HG02938 (cell line): ENCODE measurements around the gene CDX1.

Experiments used
- ATAC-seq: cut with Tn5 transposase; IDR thresholded peaks from one replicate; pipeline ENCODE4 v1.9.1; 2021; ENCODE audit warnings: mild to moderate bottlenecking, moderate library complexity; ENCODE audit not compliant: unreplicated experiment

The CDX1 gene

DNA sequence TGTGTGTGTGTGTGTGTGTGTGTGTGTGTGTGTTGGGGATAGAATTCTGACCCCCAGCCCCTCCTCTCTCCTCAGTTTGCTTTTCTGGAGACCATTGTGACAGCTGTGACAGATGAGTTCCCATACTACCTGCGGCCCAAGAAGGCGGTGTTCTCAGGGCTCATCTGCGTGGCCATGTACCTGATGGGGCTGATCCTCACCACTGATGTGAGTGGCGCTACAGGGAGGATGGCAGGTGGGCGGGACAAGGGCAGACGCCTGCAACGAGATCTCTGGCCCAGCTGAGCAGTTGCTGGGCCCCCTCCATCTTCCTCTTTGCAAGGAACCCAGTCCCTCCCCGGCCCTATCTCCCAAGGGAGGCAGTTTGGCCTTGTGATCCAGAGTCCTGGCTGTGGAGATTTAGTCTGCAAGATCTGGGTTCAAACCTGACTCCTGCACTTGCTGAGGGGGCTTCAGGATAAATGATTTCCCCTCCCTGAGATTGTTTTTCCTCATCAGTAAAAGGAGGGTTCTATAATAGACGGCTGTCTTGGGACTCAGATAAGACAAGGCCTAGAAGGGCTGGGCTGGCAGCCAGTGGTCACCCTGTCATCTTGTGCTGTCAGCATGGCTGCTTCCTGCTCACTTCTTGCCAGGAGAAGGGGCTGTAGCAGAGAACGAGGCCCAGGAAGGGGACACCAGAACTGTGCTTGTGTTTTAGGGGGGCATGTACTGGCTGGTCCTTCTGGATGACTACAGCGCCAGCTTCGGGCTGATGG is 37.4 kb downstream of the CDX1 start:
- ATAC-seq, result no peak

DNA sequence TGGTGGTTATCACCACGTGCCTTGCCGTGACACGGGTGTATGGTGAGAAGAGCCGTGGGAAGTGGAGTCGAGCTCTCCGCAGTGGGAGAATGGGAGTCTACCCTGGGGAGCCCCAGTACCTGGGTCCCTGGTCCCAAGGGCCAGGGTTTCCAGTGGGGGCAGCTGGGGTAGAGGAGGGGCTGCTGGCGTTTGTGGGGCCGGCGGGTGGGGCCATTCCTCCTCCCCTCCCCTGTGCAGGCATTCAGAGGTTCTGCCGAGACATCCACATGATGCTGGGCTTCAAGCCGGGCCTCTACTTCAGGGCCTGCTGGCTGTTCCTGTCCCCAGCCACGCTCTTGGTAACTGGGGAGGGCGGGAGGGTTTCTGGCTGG is 38.0 kb downstream of the CDX1 start:
- ATAC-seq, result no peak

DNA sequence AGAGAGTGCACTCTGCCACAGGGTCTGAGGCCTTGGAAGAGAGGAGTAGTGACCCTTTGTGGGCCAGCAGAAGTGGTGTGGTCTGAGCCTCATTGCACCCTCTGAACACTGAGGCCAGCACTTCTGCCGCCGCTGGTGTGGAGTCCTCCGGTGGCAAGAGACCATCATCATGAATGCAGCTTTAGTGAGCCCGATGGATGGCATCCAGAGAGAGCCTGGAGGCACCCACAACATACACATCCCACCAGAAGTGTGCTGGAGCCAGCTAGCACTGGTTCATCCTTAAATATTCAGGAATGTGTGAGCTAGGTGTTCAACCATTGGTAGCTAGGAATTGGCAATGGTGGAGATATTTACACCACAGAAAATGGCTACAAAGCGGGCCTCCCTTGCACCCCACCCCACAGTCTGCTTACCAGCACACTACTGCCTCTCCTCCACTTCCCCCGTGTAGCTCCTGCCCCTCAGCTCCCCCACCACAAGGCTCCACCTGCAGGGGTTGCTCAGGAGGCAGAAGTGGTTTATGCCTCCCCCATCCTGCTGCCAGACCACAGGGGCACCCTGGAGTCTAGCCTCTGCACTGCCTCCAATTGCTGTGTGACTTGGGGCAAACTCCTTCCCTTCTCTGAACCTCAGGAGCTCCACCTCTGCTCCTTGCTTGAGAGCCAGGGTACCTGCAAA is 39.7 kb downstream of the CDX1 start:
- no peak for ATAC-seq

DNA sequence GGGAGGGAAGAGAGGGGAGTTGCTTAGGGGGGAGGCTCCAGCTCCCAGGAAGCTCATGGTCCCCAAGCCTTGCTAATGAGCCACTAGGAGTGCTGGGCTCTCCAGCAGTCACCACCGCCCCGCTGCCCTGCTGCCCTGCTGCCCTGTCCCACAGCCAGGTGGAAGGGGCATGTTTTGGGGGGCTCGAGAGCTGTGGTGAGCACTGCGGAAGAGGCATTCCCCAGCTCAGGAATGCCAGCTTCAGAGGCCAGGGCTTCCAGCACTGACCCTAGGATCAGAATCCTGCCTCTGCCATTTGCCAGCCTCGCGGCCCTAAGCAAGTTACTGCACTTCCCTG is 40.2 kb downstream of the CDX1 start:
- ATAC-seq, result no peak

DNA sequence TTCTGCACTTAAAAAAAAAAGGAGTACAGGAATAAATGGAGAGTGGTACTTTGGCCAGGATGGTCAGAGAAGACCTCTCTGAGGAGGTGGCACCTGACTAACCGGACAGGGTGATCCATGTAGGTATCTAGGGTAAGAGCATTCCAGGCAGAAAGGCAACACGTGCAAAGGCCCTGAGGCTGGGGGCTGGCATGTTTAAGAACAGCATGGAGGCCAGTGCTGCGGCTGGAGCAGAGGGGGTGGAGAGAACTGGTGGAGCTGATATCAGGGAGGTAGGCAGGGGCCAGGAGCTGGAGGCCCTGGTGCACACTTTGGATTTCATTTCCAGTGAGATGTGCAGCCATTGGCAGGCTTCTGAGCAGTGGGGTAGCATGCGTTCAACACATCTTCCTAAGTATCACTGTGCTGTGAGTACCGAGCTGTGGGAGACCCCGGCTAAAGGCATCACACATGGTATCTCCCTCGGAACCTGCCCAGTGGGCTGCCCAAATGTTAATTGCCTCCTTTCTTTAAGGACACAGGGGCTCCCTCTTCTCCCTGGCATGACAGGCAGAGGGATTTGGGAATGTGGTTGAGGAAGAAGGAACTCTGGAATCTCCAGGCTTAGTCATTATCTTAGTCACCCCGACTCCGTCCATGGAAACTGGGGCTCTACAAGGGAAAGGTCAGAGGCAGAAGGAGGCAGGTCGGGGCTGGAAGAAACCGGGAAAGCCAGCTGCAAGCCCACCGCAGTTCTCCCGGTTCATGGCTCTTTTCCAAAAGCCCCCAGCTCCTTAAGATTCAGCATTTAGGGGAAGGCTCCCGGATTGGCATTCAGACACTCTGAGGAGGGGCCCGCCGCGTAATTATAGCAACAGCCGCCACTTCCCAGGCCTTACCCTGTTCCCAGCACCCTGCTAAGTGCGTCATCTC is 41.9 kb downstream of the CDX1 start:
- ATAC-seq, result no peak

DNA sequence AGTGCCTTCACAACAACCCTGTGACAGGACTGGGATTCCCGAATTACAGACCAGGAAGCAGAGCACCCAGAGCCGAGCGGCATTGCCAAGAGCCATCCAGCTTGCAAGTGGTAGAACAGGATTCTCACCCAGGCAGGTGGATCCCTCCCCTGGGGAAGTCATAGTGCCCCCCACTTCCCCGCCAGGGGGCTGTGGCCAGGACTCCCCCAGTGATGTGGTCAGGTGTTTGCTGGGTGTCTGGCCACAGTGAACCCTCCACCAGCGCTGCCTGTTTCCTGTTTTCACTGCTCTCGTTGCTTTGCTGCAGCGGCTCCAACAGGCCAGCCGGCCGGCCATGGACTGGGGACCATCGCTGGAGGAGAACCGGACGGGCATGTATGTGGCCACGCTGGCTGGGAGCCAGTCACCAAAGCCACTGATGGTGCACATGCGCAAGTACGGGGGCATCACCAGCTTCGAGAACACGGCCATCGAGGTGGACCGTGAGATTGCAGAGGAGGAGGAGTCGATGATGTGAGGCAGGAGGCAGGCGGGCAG is 42.6 kb downstream of the CDX1 start:
- no peak for ATAC-seq

DNA sequence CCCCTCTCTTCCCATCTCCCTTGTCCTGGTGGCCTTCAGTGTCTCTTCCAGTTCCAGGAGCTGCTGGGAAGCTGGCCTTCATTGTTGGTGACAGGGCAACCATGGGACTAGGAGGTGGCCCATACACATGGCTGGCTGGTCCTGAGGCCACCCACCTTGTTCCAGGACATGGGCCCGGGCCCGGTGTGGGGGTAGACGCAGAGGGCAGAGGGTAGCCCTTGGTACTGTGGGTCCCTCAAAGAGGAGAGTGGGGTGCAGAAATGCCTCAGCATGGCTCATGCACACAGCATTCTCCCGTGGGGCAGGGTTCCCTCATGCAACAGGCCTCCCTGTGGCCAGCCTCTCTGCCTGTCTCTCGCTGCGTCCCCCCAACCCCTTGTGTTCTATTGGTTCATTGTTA is 44.1 kb downstream of the CDX1 start:
- ATAC-seq, result no peak

DNA sequence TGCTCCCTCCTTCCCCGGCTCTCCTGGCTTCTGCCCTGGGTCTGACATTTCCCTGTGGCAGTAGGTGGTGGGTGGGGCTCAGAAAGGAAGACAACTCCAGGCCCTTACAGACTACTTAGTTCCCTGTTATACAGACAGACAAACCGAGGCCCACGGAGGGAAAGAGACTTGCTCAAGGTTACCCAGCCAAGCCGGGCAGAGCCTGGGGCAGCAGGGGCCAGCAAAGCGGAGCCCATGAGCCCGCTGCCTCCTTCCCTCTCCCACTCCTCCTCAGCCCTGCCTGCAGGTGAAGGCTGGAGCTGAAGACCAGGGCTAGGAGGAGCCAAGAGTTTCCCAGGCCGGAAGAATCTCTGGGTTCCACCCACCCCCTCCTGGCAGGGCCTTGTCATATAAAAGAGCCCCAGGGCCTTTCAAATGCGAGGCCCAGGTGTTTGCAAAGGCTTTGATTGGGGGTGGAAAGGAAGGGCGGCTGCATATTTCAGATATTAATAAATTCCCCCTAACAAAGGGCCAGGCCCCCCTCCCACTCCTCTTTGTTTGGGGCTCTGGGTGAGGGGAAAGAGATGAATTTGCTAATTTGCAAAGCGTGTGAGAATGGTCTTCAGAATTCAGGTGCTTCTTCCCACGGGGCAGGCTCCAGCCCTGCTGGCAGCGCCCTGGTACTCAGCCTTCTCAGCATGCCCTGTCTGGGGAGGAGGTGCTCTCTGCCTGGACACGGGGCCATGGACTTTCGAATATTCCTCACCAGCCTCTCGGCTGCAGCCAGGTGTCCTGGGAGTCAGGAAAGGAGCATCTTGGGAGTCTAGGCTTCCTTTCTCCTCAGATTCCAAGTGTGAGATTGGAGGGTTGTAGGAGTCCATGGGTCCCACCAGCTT is 44.8 kb downstream of the CDX1 start:
- ATAC-seq, result no peak

DNA sequence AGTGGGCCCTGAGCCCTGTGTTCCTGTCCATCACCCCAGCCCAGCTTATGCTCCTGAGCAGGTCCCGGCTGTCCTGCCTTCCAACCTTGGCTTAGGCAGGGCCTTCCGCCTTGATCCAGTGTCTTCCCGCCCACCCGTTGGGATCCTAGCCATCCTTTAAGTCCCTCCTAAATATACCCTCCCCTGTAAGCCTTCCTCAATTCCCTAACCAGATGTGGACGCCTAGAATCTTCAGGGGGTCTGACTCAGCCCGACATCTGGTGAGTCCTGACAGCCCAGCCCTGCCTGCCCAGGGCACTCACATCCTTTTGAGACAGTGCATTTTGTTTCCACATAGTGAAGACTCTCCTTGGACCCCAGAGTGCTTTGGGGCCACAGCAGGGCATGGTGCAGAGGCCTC is 47.0 kb downstream of the CDX1 start:
- no peak for ATAC-seq

DNA sequence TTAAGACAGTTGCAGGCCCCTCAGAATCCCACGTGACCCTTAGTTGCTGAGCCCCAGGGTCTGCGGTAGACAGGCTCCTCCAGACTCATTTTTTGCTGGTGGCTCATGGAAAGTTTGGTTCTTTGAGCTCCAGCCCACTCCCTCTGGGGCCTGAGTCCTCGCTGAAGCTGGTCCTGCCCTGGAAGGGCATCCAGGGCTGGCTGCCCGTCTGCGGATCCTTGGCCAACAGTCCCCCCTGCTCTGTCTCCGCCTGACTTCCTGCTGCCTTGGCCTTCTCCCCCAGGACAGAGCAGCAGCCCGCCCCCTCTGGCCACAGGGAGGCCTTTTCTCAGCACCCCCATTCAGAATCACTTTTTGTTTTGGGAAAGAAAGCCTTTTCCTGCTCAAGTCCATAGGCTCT is 47.7 kb downstream of the CDX1 start:
- no peak for ATAC-seq

DNA sequence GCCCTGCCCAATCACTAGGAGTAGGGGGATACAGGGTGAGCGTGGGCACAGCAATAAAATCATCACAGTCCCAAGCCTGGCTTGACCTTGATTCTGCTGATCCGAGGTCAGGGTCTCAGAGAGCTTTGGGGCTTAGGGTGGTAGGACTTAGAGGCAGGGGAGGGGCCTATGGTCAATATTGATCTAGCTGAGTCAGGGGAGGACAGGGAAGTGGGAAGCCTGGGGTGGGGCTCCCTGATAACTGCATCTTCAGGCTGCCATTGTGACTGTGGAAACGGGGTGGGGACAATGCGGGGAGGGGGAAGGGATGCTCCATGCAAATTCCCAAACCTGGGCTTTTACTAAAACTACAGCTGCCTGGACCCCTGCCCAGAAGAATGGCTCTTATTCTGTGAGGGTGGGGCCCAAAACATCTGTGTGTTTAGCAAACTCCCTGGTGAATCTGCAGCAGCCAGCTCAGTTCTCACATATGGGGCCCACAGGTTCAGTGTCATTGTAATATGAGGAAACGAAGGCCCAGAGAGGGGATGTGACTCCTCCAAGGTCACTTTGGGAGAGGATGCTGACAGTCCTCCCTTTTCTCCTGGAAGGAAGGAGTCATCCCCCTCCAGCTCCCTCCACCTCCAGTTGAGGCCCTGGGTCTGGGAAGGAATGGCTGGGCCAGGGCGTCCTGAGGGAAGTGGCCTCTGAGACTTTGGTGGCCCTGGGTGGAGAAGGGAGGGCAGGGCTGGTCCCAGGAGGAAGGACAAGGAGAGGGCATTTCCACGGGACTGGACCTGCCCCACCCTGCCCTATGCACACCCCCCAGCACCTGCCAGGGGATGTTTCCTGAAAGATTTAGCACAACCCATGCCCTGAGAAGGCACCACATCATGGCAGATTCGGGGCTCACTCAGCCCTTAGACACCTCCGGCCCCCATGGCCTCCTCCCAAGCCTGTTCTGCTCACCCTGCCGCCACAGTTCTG is 49.7 kb downstream of the CDX1 start:
- no peak for ATAC-seq

DNA sequence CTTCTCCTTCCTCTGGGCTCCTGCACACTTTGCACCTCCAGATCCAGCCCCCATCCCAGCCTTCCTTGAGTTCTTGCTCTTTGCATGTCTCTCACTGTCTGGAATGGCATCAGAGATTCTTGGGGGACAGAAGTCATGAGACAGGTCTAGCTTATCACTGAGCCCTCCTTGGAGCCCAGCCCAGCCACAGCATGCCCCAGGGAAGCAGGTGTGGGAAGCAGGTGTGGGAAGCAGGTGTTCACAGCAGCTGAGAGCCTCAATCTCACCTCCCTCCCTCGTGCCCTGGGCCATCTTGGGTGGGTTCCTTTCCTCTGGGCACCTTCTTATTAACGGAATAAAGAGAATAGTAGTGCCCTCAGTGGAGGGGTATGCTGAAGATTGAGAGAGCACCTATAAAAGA is 50.5 kb downstream of the CDX1 start:
- ATAC-seq, result no peak

DNA sequence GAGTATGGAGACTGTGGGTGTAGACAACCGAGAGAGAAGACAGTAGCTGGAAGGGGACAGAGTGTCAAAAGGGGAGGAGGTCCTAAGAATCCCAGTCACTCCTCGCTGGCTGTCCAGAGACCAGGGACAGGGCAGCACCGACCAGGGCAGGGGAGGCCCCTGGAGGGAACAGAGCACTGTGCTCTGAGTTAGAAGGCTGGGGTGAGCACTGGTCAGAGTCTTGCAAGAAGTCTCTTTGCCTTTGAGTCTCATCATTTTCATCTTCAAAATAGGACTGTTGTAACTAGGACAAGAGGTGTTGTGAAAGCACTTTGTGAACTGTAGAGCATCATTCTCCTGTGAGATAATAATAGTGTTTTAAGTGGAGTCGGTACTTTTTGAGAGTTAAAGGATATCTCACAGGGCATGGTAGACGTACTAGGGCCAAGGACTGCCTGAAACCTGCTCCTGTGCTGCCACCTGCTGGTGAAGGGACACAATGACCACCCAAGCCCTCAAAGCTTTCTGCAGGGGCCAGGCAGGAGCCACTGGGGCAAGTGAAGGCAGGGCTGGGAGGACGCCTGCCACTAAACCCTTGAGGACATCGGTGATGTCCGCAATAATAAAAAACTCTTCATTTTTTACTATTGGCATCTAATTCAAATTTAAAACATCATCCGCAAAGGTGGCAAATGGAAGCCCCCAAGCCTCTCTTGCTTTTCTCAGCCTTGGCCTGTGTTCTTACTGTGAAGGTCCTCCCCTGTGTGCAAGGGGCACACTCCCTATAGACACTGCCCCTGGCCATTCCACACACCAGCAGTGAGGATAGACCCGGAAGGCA is 51.5 kb downstream of the CDX1 start:
- ATAC-seq, result peak; percentile 83

DNA sequence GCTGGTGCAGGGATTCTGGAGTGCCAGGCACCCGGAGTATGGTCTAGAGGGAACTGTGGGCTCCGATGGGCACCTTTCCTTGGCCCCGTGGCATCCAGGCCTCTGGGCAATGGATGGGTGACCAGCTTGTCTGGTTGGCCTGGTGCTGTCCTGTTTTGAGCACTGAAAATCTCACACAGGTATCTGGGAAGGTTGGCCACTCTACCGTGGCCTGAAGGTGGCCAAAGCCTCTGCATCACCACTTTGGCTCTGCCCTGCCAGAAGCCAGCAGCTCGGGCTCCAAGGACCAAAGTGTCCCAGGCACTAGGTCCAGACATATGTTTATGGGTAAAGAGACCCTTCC is 52.1 kb downstream of the CDX1 start:
- no peak for ATAC-seq

DNA sequence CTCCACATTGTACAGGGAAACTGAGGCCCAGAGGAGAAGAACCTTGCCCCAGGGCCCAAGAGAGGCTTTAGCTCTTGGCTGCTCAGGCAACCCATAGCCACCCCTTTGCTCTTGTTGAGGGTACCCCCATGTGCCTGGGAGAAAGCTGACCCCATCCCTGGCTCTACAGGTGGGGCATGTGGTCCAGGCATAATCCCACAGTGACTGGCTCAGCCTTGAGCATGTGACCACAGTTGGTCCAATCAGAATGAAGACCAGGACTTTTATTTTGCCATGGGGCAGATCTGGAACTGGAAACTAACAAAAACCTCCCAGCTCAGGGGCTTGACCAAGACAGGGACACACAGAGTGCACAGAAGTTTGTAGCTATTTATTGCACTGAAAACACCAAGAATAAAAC is 52.6 kb downstream of the CDX1 start:
- ATAC-seq, result no peak

DNA sequence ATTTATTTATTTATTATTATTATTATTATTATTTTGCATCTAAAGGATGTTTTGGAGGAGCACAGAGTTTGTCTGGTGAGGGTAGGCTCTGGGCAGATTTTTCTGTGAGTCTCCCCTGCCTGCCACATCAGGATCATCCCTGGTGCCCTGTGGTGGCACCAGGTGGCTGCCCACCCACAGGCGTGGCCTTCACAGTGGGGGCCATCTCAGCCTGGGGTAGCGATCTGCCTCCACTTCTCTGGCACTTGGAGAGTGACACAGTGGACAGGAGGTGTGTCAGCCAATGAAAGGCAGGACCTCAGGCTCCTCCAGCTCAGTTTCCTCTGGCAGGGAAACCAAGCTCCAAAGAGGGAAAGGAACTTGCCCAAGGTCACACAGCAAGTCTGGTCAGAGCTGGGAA is 53.3 kb downstream of the CDX1 start:
- ATAC-seq, result no peak

DNA sequence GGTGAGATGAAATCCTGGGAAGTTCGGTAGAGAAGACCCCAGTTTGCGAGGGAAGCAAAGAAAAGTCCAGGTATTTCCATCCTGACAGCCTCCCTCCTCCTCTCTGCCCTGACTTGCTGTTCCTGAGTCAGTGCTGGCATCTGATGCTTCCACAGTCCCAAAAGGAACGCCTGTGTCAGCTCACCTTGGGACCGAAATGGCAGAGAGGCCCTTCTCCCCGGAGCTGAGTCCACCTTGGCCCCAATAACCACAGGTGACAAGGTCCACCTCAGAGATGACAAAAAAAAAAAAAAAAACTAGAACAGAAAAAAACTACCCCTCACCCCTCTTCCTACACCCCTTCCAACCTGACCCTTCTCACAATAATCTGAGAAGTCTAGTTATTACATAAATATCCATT is 54.9 kb downstream of the CDX1 start:
- ATAC-seq, result no peak

DNA sequence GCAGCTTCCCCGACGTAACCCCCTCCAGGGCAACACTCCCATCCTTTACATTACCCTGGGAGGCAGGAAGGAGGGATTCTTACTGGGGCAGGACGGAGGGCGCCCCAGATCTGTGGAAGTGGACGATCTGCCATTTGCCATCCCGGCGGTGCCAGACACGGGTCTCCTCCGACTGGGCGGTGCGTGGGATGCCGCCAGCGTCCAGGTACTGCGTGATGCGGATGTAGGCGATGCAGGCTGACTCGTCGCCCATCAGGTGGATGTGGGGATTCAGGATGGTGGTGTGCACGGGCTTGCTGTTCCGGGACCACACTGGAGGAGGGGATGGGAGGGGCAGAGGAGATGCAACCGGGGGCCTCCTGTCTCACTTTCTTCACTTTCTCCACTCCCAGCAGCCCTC is 56.3 kb downstream of the CDX1 start:
- no peak for ATAC-seq

DNA sequence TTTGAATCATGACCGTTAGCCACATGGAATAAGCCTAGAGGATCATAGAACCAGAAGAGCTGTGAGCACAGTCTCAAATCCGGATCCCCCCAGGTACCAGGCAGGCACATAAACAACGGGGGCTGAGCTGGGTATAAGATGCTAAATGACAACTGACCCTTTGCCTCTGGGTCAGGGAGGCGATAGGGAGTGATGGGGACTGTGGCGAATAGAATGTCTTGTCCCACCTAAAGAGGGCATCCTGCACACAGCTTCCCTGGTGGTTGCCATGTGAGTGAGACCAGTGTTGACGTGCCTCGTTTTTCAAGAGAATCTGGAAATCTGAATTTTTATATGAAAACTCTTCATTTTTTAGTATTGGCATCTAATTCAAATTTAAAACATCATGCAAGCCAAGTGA is 56.9 kb downstream of the CDX1 start:
- no peak for ATAC-seq
